Measurements from ENCODE around the gene HCFC1R1. TPM values are rescaled to one million over a fixed set of nuclear protein-coding genes. Genes with fewer than 3 reads are reported as not detected.

Gene HCFC1R1
- total and polyA plus RNA-seq, 2 of the 8 experiments (the other 6 are each of a cell fraction or from before 2014, with no cell fraction given) = 72.7 to 138 TPM

DNA sequence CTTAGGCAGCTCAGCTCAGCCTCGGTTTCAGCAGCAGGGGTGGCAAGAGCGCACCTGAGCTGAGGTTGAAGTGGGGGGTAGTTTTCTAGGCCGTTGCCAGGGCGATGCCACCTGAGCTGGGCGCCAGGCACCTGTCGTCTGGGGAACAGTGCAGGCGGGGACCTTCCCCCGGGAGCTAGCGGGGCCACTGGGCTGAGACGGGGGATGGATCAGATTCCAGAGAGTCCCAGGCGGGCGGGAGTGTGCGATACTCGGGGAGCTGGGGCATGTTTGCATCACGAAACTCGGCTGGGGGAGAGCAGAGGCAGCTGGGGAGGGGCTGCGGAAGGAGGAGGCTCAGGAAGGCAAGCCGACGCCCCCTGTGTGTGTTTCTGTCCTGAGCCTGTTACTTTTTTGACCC, 11.5 kb downstream of the HCFC1R1 start:
- no peak overlapping the region for H2AFZ ChIP-seq (ENCODE audit: low read length)
- peak overlapping the region; percentile 80 for H3K4me2 ChIP-seq (ENCODE audit: insufficient read depth in 1 of 2, low read depth in 2 of 2, low read length in 2 of 2)
- POLR2A ChIA-PET (ENCODE audit: partially characterized antibody) = interaction anchor here (0.6 to 35.7 kb wide), 22 partner anchors 5 to 135 kb away, joined by 3 to 1808 read pairs (median 4); partner anchors contain the start of genes BICDL2, CLDN6, CLDN9 and HCFC1R1
- DNase-seq (ENCODE audit: low read depth in 1 of 2, low spot score in 2 of 2) (peak in 1 of 2 experiments; percentile 81), FAIRE-seq (no peak)
- no peak overlapping the region for H3K27ac ChIP-seq (ENCODE audit: low read depth, low read length)
- no peak overlapping the region for H2BK120ac ChIP-seq (replicated peaks; ENCODE audit: low read depth, low read length)
- H2BK20ac ChIP-seq (ENCODE audit: low read length) = peak overlapping the region; percentile 80; the same call in 1 of the 2 replicates
- H3K79me1 ChIP-seq (ENCODE audit: low read depth, low read length) = peaks cover 11% of the 10 kb centered on the region; the same call in 1 of the 2 replicates
- H2BK12ac ChIP-seq (ENCODE audit: low read depth, low read length) = peak overlapping the region; percentile 84; the same call in 1 of the 2 replicates
- no peaks in the 10 kb centered on the region; a peak in 1 of 7 replicates for H3K27me3 ChIP-seq (replicated peaks in 1 of 4; ENCODE audit: control insufficient read depth in 3 of 4, extremely low read depth in 1 of 4, insufficient read depth in 3 of 4, low read length in 3 of 4)
- H3K9me3 ChIP-seq (ENCODE audit: insufficient read depth in 2 of 2, low read depth in 1 of 2, low read length in 1 of 2) = no peaks in the 10 kb centered on the region
- H3K79me2 ChIP-seq (ENCODE audit: control insufficient read depth in 1 of 2, insufficient read depth in 2 of 2, low read length in 2 of 2) = peaks cover 8 to 24% of the 10 kb centered on the region in 2 experiments
- H3K4me3 ChIP-seq (ENCODE audit: extremely low read depth in 1 of 4, insufficient read depth in 2 of 4, low read depth in 3 of 4, low read length in 4 of 4) = peak overlapping the region; percentile 32 to 58 (median 46)
- H4K91ac ChIP-seq (replicated peaks; ENCODE audit: insufficient read length, low read length) = peak overlapping the region; percentile 34
- peak overlapping the region; percentile 69 for H3K4ac ChIP-seq (replicated peaks; ENCODE audit: insufficient read length, low read depth, low read length)
- no peak overlapping the region for H4K5ac ChIP-seq (ENCODE audit: insufficient read length, low read depth, low read length)
- H3K23ac ChIP-seq (ENCODE audit: insufficient read length) = no peak overlapping the region
- H3K9ac ChIP-seq (replicated peaks in 1 of 4; ENCODE audit: extremely low read depth in 1 of 4, low read depth in 3 of 4, low read length in 3 of 4) = peak overlapping the region in 1 of 4 experiments; percentile 9; a peak in 2 of 7 replicates
- H3K14ac ChIP-seq (ENCODE audit: insufficient read length) = no peak overlapping the region
- H3K23me2 ChIP-seq (ENCODE audit: low read depth, low read length) = peaks cover 33% of the 10 kb centered on the region
- 7% methylated on average over 16 of the region's 19 CpGs; no CpG with 5 or more reads in 1 of the 2 experiments for WGBS, 2 experiments (ENCODE audit: extremely low coverage in 1 of 2, insufficient coverage in 1 of 2, insufficient read length in 1 of 2, insufficient replicate concordance in 2 of 2, low coverage in 1 of 2, low lambda C conversion rate in 2 of 2, missing lambda C conversion rate in 1 of 2)
- peaks cover 6 to 20% (median 12%) of the 10 kb centered on the region in 4 experiments; a peak in 7 of 8 replicates for H3K36me3 ChIP-seq (ENCODE audit: control insufficient read depth in 2 of 4, insufficient read depth in 4 of 4, low read length in 3 of 4)
- CTCF ChIA-PET (ENCODE audit: partially characterized antibody) = interaction anchor here (0.6 to 17.3 kb wide), 7 partner anchors 8 to 137 kb away, joined by 3 to 639 read pairs (median 4); partner anchors contain the start of genes BICDL2, CLDN6, HCFC1R1 and KREMEN2
- H2BK15ac ChIP-seq (ENCODE audit: low read length) = no peak overlapping the region
- H2AK5ac ChIP-seq (ENCODE audit: low read depth, low read length) = peak overlapping the region; percentile 92; the same call in 1 of the 2 replicates
- no peak overlapping the region for H3K56ac ChIP-seq (replicated peaks; ENCODE audit: insufficient read length, low read depth, low read length)
- peak overlapping the region; percentile 52 for H2BK5ac ChIP-seq (ENCODE audit: low read depth, low read length)
- peak overlapping the region; percentile 96 for H3K18ac ChIP-seq (ENCODE audit: extremely low read depth, low read length)
- peaks cover 16 to 31% of the 10 kb centered on the region in 2 experiments for H4K20me1 ChIP-seq (replicated peaks in 1 of 2; ENCODE audit: control insufficient read depth in 1 of 2, insufficient read depth in 2 of 2, low read length in 2 of 2)
- peaks cover 17 to 70% (median 57%) of the 10 kb centered on the region in 4 experiments for H3K4me1 ChIP-seq (replicated peaks in 1 of 4; ENCODE audit: control insufficient read depth in 3 of 4, insufficient read depth in 4 of 4, low read length in 3 of 4)
- peak overlapping the region; percentile 43 for H4K8ac ChIP-seq (ENCODE audit: extremely low read depth, insufficient read depth, low read length)
- TF ChIP-seq GABPA (IDR thresholded peaks at IDR 0.05; ENCODE audit: borderline replicate concordance, insufficient read depth, low read length) (0 out of 2 replicates have a peak, but pooled peaks have one; percentile 36), TAF7 (optimal IDR thresholded peaks at IDR 0.05; ENCODE audit: borderline replicate concordance, low read depth, low read length) (no peak), POLR2AphosphoS5 (IDR thresholded peaks at IDR 0.05; ENCODE audit: low read depth, low read length) (no peak), FOSL1 (IDR thresholded peaks at IDR 0.05; ENCODE audit: insufficient read depth, low read depth, low read length) (no peak), BACH1 (IDR thresholded peaks at IDR 0.05; ENCODE audit: low read length) (no peak), CHD1 (IDR thresholded peaks at IDR 0.05; ENCODE audit: low read depth, low read length) (no peak), TEAD4 (IDR thresholded peaks at IDR 0.05; ENCODE audit: low read depth, low read length) (no peak)

Data from H1 (cell line).